CD14-positive monocyte (primary cell): ENCODE results near the gene GNPTG. TPM values are rescaled to one million over a fixed set of nuclear protein-coding genes. Genes with fewer than 3 reads are reported as not detected.

Experiments
- DNase-seq, 3 donors: peaks; one replicate each; pipeline ENCODE4 v3.0.0-alpha.2; 2011 to 2022
- H2AFZ ChIP-seq: 2 replicates; pipeline ENCODE4 v1.6.0; 2012; ENCODE audit warnings: mild to moderate bottlenecking, low read depth, low read length, inconsistent platforms; ENCODE audit not compliant: insufficient read depth, poor library complexity, severe bottlenecking
- H3K27ac ChIP-seq, 2 donors: 1 replicate in 1 of 2; 2 replicates in 1 of 2; pipeline ENCODE4 v1.5.1; 2012 to 2013; ENCODE audit warnings: low read length in 2 of 2, control low read depth in 1 of 2, inconsistent platforms in 1 of 2, low read depth in 1 of 2, mild to moderate bottlenecking in 1 of 2
- H3K27me3 ChIP-seq, 2 donors: one replicate each; pipeline versions ENCODE4 v1.6.0 to v1.6.1; 2011 to 2013; ENCODE audit warnings: low read length in 2 of 2; ENCODE audit not compliant: control insufficient read depth in 2 of 2, insufficient read depth in 2 of 2
- H3K36me3 ChIP-seq, 2 donors: replicated peaks in 1 of 2; 1 replicate in 1 of 2; 2 replicates in 1 of 2; pipeline versions ENCODE4 v1.5.1 to v1.6.1; 2012 to 2013; ENCODE audit warnings: low read length in 2 of 2, control low read depth in 1 of 2, inconsistent platforms in 1 of 2, mild to moderate bottlenecking in 1 of 2; ENCODE audit not compliant: insufficient read depth in 2 of 2, control insufficient read depth in 1 of 2
- H3K4me1 ChIP-seq, 2 donors: 1 replicate in 1 of 2; 2 replicates in 1 of 2; pipeline versions ENCODE4 v1.5.1 to v1.6.1; 2012 to 2013; ENCODE audit warnings: low read length in 2 of 2, control low read depth in 1 of 2, inconsistent platforms in 1 of 2, mild to moderate bottlenecking in 1 of 2, moderate library complexity in 1 of 2; ENCODE audit not compliant: insufficient read depth in 2 of 2, control insufficient read depth in 1 of 2
- H3K4me2 ChIP-seq: replicated peaks from 2 replicates; pipeline ENCODE3; 2012; ENCODE audit warnings: low read length, moderate library complexity, mild to moderate bottlenecking; ENCODE audit not compliant: poor library complexity, severe bottlenecking; ENCODE audit errors: extremely low read depth
- H3K4me3 ChIP-seq, 3 experiments: fragments of 200-600 bp in 1 of 3; sonication (generic) in 1 of 3; replicated peaks in 1 of 3; 1 replicate in 2 of 3; 2 replicates in 1 of 3; pipeline ENCODE4 v1.5.1; 2011 to 2013; ENCODE audit warnings: low read length in 3 of 3, mild to moderate bottlenecking in 3 of 3, control low read depth in 2 of 3, low read depth in 2 of 3, inconsistent platforms in 1 of 3, moderate library complexity in 1 of 3
- H3K79me2 ChIP-seq: 2 replicates; pipeline ENCODE4 v1.6.0; 2012; ENCODE audit warnings: mild to moderate bottlenecking, control low read depth, inconsistent platforms, low read length, moderate library complexity; ENCODE audit not compliant: insufficient read depth
- H3K9ac ChIP-seq: 2 replicates; pipeline ENCODE4 v1.6.0; 2017; ENCODE audit warnings: low read length, mild to moderate bottlenecking; ENCODE audit not compliant: insufficient read depth, poor library complexity, severe bottlenecking
- H3K9me3 ChIP-seq, 2 donors: replicated peaks in 1 of 2; 1 replicate in 1 of 2; 2 replicates in 1 of 2; pipeline versions ENCODE4 v1.5.1 to v1.6.1; 2012 to 2013; ENCODE audit warnings: low read length in 2 of 2, control low read depth in 1 of 2; ENCODE audit not compliant: control insufficient read depth in 1 of 2, insufficient read depth in 1 of 2
- H4K20me1 ChIP-seq: 2 replicates; pipeline ENCODE4 v1.6.0; 2012; ENCODE audit warnings: mild to moderate bottlenecking, low read length, control low read depth, moderate library complexity; ENCODE audit not compliant: insufficient read depth
- H3K27ac Mint-ChIP-seq, 7 donors: one replicate each; pipeline ENCODE4 v1.8.0; 2020; ENCODE audit warnings: mild to moderate bottlenecking in 7 of 7, mixed read lengths in 7 of 7, moderate library complexity in 6 of 7, inconsistent platforms in 2 of 7
- H3K27me3 Mint-ChIP-seq, 3 donors: one replicate each; pipeline ENCODE4 v1.8.0; 2021 to 2022; ENCODE audit warnings: low read depth in 3 of 3, mild to moderate bottlenecking in 3 of 3, mixed read lengths in 3 of 3, moderate library complexity in 3 of 3, inconsistent platforms in 1 of 3
- H3K36me3 Mint-ChIP-seq, 2 donors: one replicate each; pipeline ENCODE4 v1.8.0; 2020; ENCODE audit warnings: mixed read lengths in 2 of 2, inconsistent platforms in 1 of 2, mild to moderate bottlenecking in 1 of 2
- H3K4me1 Mint-ChIP-seq: one replicate; pipeline ENCODE4 v1.8.0; 2020; ENCODE audit warnings: mild to moderate bottlenecking, mixed read lengths
- H3K4me3 Mint-ChIP-seq, 2 donors: one replicate each; pipeline ENCODE4 v1.8.0; 2020; ENCODE audit warnings: mild to moderate bottlenecking in 2 of 2, mixed read lengths in 2 of 2, moderate library complexity in 1 of 2
- H3K9me3 Mint-ChIP-seq, 7 donors: one replicate each; pipeline ENCODE4 v1.8.0; 2020 to 2022; ENCODE audit warnings: mixed read lengths in 7 of 7, mild to moderate bottlenecking in 6 of 7, moderate library complexity in 6 of 7, inconsistent platforms in 2 of 7
- WGBS: methylation state at CpG from one replicate; pipeline ENCODE4 v1.1.5; 2013; ENCODE audit warnings: missing lambda C conversion rate; ENCODE audit not compliant: insufficient coverage; 5-methylcytosine and 5-hydroxymethylcytosine counted together
- intact Hi-C, 2 donors: fragments of 100-400 bp; cut with micrococcal nuclease; formaldehyde crosslinking; loops; one replicate each; pipeline versions ENCODE4 v1.15.0 to v1.15.1; 2023
- polyA plus RNA-seq, 3 donors: library from polyadenylated mRNA; depleted of rRNA in 1 of 3; unstranded in 2 of 3; stranded (reverse) in 1 of 3; fragments of 300-500 nt in 2 of 3; fragments of >200 nt in 1 of 3; fragmentation: Illumina TruSeq in 2 of 3; gene quantifications; 1 replicate in 2 of 3; 2 replicates in 1 of 3; pipeline ENCODE4 v1.2.3, GENCODE V29; 2012 to 2021
- TF ChIP-seq, protein P1 (sequence below): fragments of 200-600 bp; IDR thresholded peaks from one replicate; pipeline ENCODE4 v1.8.0; 2022; ENCODE audit warnings: antibody characterized with exemption, mild to moderate bottlenecking

Gene GNPTG
- polyA plus RNA-seq, 3 donors, result 74.7 to 130 (median 82.5) TPM

GRCh38 chr16:1326391-1326790 lies 25.3 kb upstream of the GNPTG start:
- Histone ChIP-seq H2AFZ (no peak overlapping the region), H3K27me3 (peaks cover 3 to 6% of the 10 kb centered on the region in 2 donors), H3K4me3 (no peak overlapping the region), H3K9me3 (peaks cover 0 to 5% of the 10 kb centered on the region in 2 donors), H3K36me3 (peaks cover 28 to 37% of the 10 kb centered on the region in 2 donors), H3K27ac (no peak overlapping the region), H3K4me2 (no peak overlapping the region), H4K20me1 (peaks cover 55% of the 10 kb centered on the region), H3K4me1 (peaks cover under 1 to 2% of the 10 kb centered on the region in 2 donors), H3K79me2 (no peaks in the 10 kb centered on the region), H3K9ac (no peak overlapping the region)
- Mint-ChIP-seq H3K36me3 (peaks cover 22 to 43% of the 10 kb centered on the region in 2 donors), H3K4me1 (peaks cover 2% of the 10 kb centered on the region), H3K27ac (peak overlapping the region in 1 of 7 donors; percentile 15), H3K9me3 (peaks cover 0 to 14% (median 7%) of the 10 kb centered on the region in 7 donors), H3K4me3 (no peak overlapping the region), H3K27me3 (peaks cover 8 to 14% (median 11%) of the 10 kb centered on the region in 3 donors)
- no peak for DNase-seq
- TF ChIP-seq, protein P1, sequence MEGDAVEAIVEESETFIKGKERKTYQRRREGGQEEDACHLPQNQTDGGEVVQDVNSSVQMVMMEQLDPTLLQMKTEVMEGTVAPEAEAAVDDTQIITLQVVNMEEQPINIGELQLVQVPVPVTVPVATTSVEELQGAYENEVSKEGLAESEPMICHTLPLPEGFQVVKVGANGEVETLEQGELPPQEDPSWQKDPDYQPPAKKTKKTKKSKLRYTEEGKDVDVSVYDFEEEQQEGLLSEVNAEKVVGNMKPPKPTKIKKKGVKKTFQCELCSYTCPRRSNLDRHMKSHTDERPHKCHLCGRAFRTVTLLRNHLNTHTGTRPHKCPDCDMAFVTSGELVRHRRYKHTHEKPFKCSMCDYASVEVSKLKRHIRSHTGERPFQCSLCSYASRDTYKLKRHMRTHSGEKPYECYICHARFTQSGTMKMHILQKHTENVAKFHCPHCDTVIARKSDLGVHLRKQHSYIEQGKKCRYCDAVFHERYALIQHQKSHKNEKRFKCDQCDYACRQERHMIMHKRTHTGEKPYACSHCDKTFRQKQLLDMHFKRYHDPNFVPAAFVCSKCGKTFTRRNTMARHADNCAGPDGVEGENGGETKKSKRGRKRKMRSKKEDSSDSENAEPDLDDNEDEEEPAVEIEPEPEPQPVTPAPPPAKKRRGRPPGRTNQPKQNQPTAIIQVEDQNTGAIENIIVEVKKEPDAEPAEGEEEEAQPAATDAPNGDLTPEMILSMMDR, result no peak
- intact Hi-C loops, result no loop called here
- WGBS, result 100% methylated on average over 4 of the region's 17 CpGs

DNA sequence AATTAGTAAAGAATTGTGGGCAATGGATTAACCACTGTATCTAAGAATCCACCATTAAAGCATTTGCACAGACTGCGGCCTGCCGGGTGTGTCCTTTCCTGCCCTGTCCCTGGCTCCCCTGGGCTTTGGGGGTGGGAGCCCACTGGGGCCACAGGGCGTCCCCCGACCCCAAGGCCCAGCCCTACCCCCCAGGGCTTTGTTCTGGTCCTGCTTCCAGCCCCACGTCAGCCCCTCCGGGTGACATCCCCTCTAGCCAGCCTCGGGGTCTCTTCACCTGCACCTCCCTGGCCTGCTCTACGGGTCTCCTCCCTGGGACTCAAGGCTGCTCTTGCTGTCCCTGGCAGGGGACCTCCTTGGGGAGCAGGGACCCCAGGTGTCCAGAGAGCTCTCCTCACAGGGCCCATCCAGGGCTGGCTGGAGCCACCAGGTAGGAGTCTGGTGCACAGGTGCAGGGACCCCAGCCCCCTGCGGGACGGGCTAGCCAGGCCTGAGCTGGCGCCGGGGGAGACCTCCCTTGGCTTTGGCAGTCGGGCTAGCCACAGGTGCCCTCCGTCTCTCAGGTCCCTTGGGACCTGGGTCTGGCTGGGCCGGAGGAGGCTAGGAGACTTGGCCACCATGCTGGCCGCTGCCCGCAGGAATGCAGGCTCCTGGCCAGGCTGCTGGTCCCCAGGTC lies 24.6 kb upstream of the GNPTG start:
- peaks cover 0 to 5% of the 10 kb centered on the region in 2 donors for H3K9me3 ChIP-seq
- Mint-ChIP-seq H3K4me1 (peaks cover 9% of the 10 kb centered on the region), H3K4me3 (no peak overlapping the region), H3K9me3 (peaks cover 0 to 20% (median 7%) of the 10 kb centered on the region in 7 donors), H3K27ac (no peak overlapping the region), H3K36me3 (peaks cover 22 to 37% of the 10 kb centered on the region in 2 donors), H3K27me3 (peaks cover 15 to 21% (median 18%) of the 10 kb centered on the region in 3 donors)
- H3K79me2 ChIP-seq, result no peaks in the 10 kb centered on the region
- WGBS, result 92% methylated on average over 16 of the region's 17 CpGs
- no peak for DNase-seq
- H3K27me3 ChIP-seq, result peaks cover 10 to 13% of the 10 kb centered on the region in 2 donors
- H3K4me2 ChIP-seq, result no peak overlapping the region
- peaks cover 48% of the 10 kb centered on the region for H4K20me1 ChIP-seq
- H3K4me3 ChIP-seq, result no peak overlapping the region
- H3K27ac ChIP-seq, result no peak overlapping the region
- H3K9ac ChIP-seq, result no peak overlapping the region
- peaks cover 7 to 9% of the 10 kb centered on the region in 2 donors for H3K4me1 ChIP-seq
- no peak overlapping the region for H2AFZ ChIP-seq
- intact Hi-C loops, result no loop called here
- TF ChIP-seq, protein P1, result no peak
- H3K36me3 ChIP-seq, result peaks cover 21 to 30% of the 10 kb centered on the region in 2 donors
